GM23248 (cell line): Measurements from ENCODE around the gene SGTB.
"Not testable (repeated sequence)": the region's sequence is repeated elsewhere in the genome, so short reads cannot be mapped to it uniquely, and the experiment has no call there.

Experiments used
- EZH2 ChIP-seq: fragments of 200-600 bp; sonication (generic); IDR thresholded peaks from 2 replicates; pipeline ENCODE4 v1.6.1; 2018; ENCODE audit warnings: antibody characterized with exemption, mild to moderate bottlenecking; ENCODE audit not compliant: insufficient read depth, poor library complexity, severe bottlenecking
- EZH2phosphoT487 ChIP-seq: fragments of 200-600 bp; sonication (generic); IDR thresholded peaks from 2 replicates; pipeline ENCODE4 v1.6.1; 2018; ENCODE audit warnings: antibody characterized with exemption, moderate library complexity, mild to moderate bottlenecking, low read depth; ENCODE audit not compliant: insufficient read depth

GRCh38 chr5:65621961-65622360 lies 99.9 kb downstream of the SGTB start:
- not testable (repeated sequence) for TF ChIP-seq EZH2, EZH2phosphoT487
